B cell (primary cell): Measurements from ENCODE around the gene MAPK7.

Experiments
- CTCF ChIP-seq: fragments of 200-600 bp; IDR thresholded peaks from one replicate; pipeline ENCODE4 v1.8.0; 2022; ENCODE audit warnings: antibody characterized with exemption, mild to moderate bottlenecking
- EZH2 ChIP-seq: IDR thresholded peaks from 2 replicates; pipeline ENCODE4 v1.6.1; 2012; ENCODE audit warnings: borderline replicate concordance, low read depth, mild to moderate bottlenecking, moderate library complexity, low read length; ENCODE audit not compliant: insufficient read depth, poor library complexity, severe bottlenecking

DNA sequence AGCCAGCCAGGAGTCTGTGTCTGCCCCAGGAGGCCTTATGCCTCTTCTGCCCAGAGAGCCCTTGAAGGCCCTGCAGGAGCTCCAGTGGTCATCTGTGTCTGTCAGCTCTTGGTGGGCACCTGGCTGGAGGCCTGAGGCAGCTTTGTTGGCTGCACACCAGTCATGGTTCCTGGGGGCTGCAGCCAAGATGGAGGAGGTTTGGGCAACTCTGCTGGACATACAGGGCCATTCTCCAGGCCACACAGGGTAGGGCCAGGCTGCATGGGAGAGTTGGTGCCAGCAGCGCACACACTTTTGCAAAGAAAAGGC, 45.2 kb upstream of the MAPK7 start:
- TF ChIP-seq CTCF (no peak), EZH2 (no peak)
